Activated CD4-positive, alpha-beta T cell treated with anti-CD3 and anti-CD28 coated beads for 36 hours (primary cell): ENCODE measurements around the gene DDC. TPM values are rescaled to one million over a fixed set of nuclear protein-coding genes. Genes with fewer than 3 reads are reported as not detected.
A peak's percentile ranks its signal among the peaks of the same experiment; 100 is the strongest.
"Not testable (repeated sequence)": the region's sequence is repeated elsewhere in the genome, so short reads cannot be mapped to it uniquely, and the experiment has no call there.

ENCODE experiments used
- ATAC-seq: fragments of 200-7000 bp; cut with Tn5 transposase; one replicate; pipeline ENCODE4 v1.10.0; 2021; ENCODE audit warnings: mild to moderate bottlenecking, moderate library complexity
- CTCF ChIA-PET: fragments of 350-600 bp; sonication (Branson Sonifier 250); formaldehyde crosslinking; loops from one replicate; lab custom pipeline; 2021; ENCODE audit warnings: antibody characterized with exemption; lab: Charles Lee
- POLR2A ChIA-PET: fragments of 350-600 bp; sonication (Branson Sonifier 250); formaldehyde crosslinking; loops from one replicate; lab custom pipeline; 2021; ENCODE audit warnings: antibody characterized with exemption, inconsistent platforms; lab: Charles Lee
- DNase-seq: peaks from one replicate; pipeline ENCODE4 v3.0.0-alpha.2; 2020
- H3K27ac Mint-ChIP-seq: one replicate; pipeline ENCODE4 v1.8.0; 2021; ENCODE audit warnings: mixed read lengths
- H3K27me3 Mint-ChIP-seq: one replicate; pipeline ENCODE4 v1.8.0; 2021; ENCODE audit warnings: mixed read lengths
- H3K36me3 Mint-ChIP-seq: one replicate; pipeline ENCODE4 v1.8.0; 2021; ENCODE audit warnings: low read depth, mixed read lengths
- H3K4me1 Mint-ChIP-seq: one replicate; pipeline ENCODE4 v1.8.0; 2021; ENCODE audit warnings: mixed read lengths
- H3K4me3 Mint-ChIP-seq: one replicate; pipeline ENCODE4 v1.8.0; 2021; ENCODE audit warnings: mild to moderate bottlenecking, moderate library complexity, mixed read lengths
- H3K9me3 Mint-ChIP-seq: one replicate; pipeline ENCODE4 v1.8.0; 2021; ENCODE audit warnings: low read depth, mixed read lengths
- intact Hi-C, 2 experiments: fragments of 100-400 bp; cut with DNase I in 1 of 2; cut with micrococcal nuclease in 1 of 2; formaldehyde crosslinking; loops; one replicate each; pipeline versions ENCODE4 v1.14.2 to v1.15.1; 2022 to 2024; cut with DNase I, micrococcal nuclease
- total RNA-seq, 2 experiments: library from RNA; stranded (reverse); gene quantifications; one replicate each; pipeline ENCODE4 v1.2.3, GENCODE V29; 2021

Gene DDC
- total RNA-seq, 2 experiments from 2014 or later, result 0.28 to 0.53 TPM

GRCh38 chr7:50537417-50537816 is 27.8 kb downstream of the DDC start:
- H3K27ac Mint-ChIP-seq, result no peak overlapping the region
- CTCF ChIA-PET, result interaction anchor here (0.7 kb wide), 1 partner anchor 96 kb away, joined by 3 read pairs; no protein-coding TSS in a partner anchor
- intact Hi-C loops, result no loop called here
- H3K4me1 Mint-ChIP-seq, result peaks cover 10% of the 10 kb centered on the region
- ATAC-seq (no peak), DNase-seq (no peak)
- H3K4me3 Mint-ChIP-seq, result no peak overlapping the region
- H3K36me3 Mint-ChIP-seq, result no peaks in the 10 kb centered on the region
- peaks cover 3% of the 10 kb centered on the region for H3K27me3 Mint-ChIP-seq
- POLR2A ChIA-PET, result no interaction called here
- H3K9me3 Mint-ChIP-seq, result no peaks in the 10 kb centered on the region

GRCh38 chr7:50535291-50535711 is 29.9 kb downstream of the DDC start:
- ChIA-PET CTCF (interaction anchor here (1.2 kb wide), 1 partner anchor 68 kb away, joined by 5 read pairs; no protein-coding TSS in a partner anchor), POLR2A (interaction anchor here (0.9 kb wide), 1 partner anchor 92 kb away, joined by 3 read pairs; no protein-coding TSS in a partner anchor)
- H3K9me3 Mint-ChIP-seq, DNase-seq, intact Hi-C loops, H3K27ac Mint-ChIP-seq, H3K36me3 Mint-ChIP-seq, H3K4me3 Mint-ChIP-seq, ATAC-seq: not testable (repeated sequence)
- Mint-ChIP-seq H3K4me1 (peaks cover 27% of the 10 kb centered on the region), H3K27me3 (peaks cover 12% of the 10 kb centered on the region)

GRCh38 chr7:50534690-50535290 is 30.4 kb downstream of the DDC start:
- ChIA-PET POLR2A (no interaction called here), CTCF (interaction anchor here (0.7 to 1.2 kb wide), 3 partner anchors 30 to 626 kb away, joined by 3 to 5 read pairs (median 4); no protein-coding TSS in a partner anchor)
- Mint-ChIP-seq H3K36me3 (no peaks in the 10 kb centered on the region), H3K9me3 (no peaks in the 10 kb centered on the region), H3K4me1 (peaks cover 27% of the 10 kb centered on the region), H3K27ac (no peak overlapping the region), H3K27me3 (peaks cover 12% of the 10 kb centered on the region), H3K4me3 (no peak overlapping the region)
- ATAC-seq (peak; percentile 70), DNase-seq (peak; percentile 35)
- intact Hi-C loops, result loop anchor here in 1 of 2 experiments (5.0 kb wide), 2 partner anchors 63 to 588 kb away; no protein-coding TSS in a partner anchor

GRCh38 chr7:50533866-50534265 is 31.3 kb downstream of the DDC start:
- ATAC-seq, result no peak
- Mint-ChIP-seq H3K4me3 (no peak overlapping the region), H3K36me3 (no peaks in the 10 kb centered on the region), H3K4me1 (peaks cover 27% of the 10 kb centered on the region), H3K9me3 (no peaks in the 10 kb centered on the region), H3K27me3 (peaks cover 16% of the 10 kb centered on the region), H3K27ac (no peak overlapping the region)
- intact Hi-C loops, result loop anchor here in 1 of 2 experiments (5.0 kb wide), 2 partner anchors 63 to 588 kb away; no protein-coding TSS in a partner anchor
- POLR2A ChIA-PET, result no interaction called here
- DNase-seq, result no peak
- CTCF ChIA-PET, result interaction anchor here (1.0 kb wide), 1 partner anchor 627 kb away, joined by 4 read pairs; no protein-coding TSS in a partner anchor

- no peak for ATAC-seq
- Mint-ChIP-seq H3K27ac (no peak overlapping the region), H3K36me3 (no peaks in the 10 kb centered on the region), H3K4me3 (no peak overlapping the region), H3K27me3 (peaks cover 17% of the 10 kb centered on the region), H3K9me3 (no peaks in the 10 kb centered on the region), H3K4me1 (peaks cover 27% of the 10 kb centered on the region)
- intact Hi-C loops, result loop anchor here (2.0 to 5.0 kb wide), 4 partner anchors 63 to 590 kb away; no protein-coding TSS in a partner anchor
- POLR2A ChIA-PET, result no interaction called here
- CTCF ChIA-PET, result interaction anchor here (0.8 to 1.2 kb wide), 3 partner anchors 13 to 35 kb away, joined by 3 to 5 read pairs (median 5); no protein-coding TSS in a partner anchor
- peak; percentile 26 for DNase-seq
These were observed 33.3 kb downstream of the DDC start for GRCh38 chr7:50531928-50532327.

GRCh38 chr7:50531401-50531911 is 33.7 kb downstream of the DDC start:
- Mint-ChIP-seq H3K27me3 (peaks cover 19% of the 10 kb centered on the region), H3K4me1 (peaks cover 27% of the 10 kb centered on the region), H3K27ac (no peak overlapping the region), H3K36me3 (no peaks in the 10 kb centered on the region), H3K9me3 (no peaks in the 10 kb centered on the region), H3K4me3 (peak overlapping the region; percentile 34)
- ChIA-PET CTCF (interaction anchor here (0.8 to 1.1 kb wide), 4 partner anchors 13 to 102 kb away, joined by 3 to 5 read pairs (median 4); no protein-coding TSS in a partner anchor), POLR2A (no interaction called here)
- DNase-seq (peak; percentile 58), ATAC-seq (peak; percentile 73)
- intact Hi-C loops, result loop anchor here (2.0 to 5.0 kb wide), 4 partner anchors 63 to 591 kb away; no protein-coding TSS in a partner anchor

- H3K36me3 Mint-ChIP-seq, result no peaks in the 10 kb centered on the region
- no peak for DNase-seq
- no peak overlapping the region for H3K27ac Mint-ChIP-seq
- CTCF ChIA-PET, result interaction anchor here (1.0 to 1.1 kb wide), 3 partner anchors 34 to 103 kb away, joined by 3 to 4 read pairs (median 3); no protein-coding TSS in a partner anchor
- no peak overlapping the region for H3K4me3 Mint-ChIP-seq
- intact Hi-C loops, result loop anchor here (2.0 to 5.0 kb wide), 4 partner anchors 64 to 592 kb away; no protein-coding TSS in a partner anchor
- POLR2A ChIA-PET, result no interaction called here
- H3K27me3 Mint-ChIP-seq, result peaks cover 19% of the 10 kb centered on the region
- peak; percentile 57 for ATAC-seq
- H3K4me1 Mint-ChIP-seq, result peaks cover 27% of the 10 kb centered on the region
- H3K9me3 Mint-ChIP-seq, result no peaks in the 10 kb centered on the region
These were observed 34.4 kb downstream of the DDC start for GRCh38 chr7:50530766-50531165.

GRCh38 chr7:50529093-50529862 is 35.9 kb downstream of the DDC start:
- POLR2A ChIA-PET, result no interaction called here
- intact Hi-C loops, result no loop called here
- no peak overlapping the region for H3K4me3 Mint-ChIP-seq
- H3K4me1 Mint-ChIP-seq, result peaks cover 17% of the 10 kb centered on the region
- ATAC-seq (no peak), DNase-seq (no peak)
- H3K36me3 Mint-ChIP-seq, result no peaks in the 10 kb centered on the region
- no peak overlapping the region for H3K27ac Mint-ChIP-seq
- CTCF ChIA-PET, result interaction anchor here (0.8 kb wide), 1 partner anchor 85 kb away, joined by 3 read pairs; no protein-coding TSS in a partner anchor
- H3K9me3 Mint-ChIP-seq, result no peaks in the 10 kb centered on the region
- H3K27me3 Mint-ChIP-seq, result peaks cover 20% of the 10 kb centered on the region

- Mint-ChIP-seq H3K4me1 (peaks cover 17% of the 10 kb centered on the region), H3K27me3 (peaks cover 21% of the 10 kb centered on the region), H3K36me3 (no peaks in the 10 kb centered on the region), H3K9me3 (no peaks in the 10 kb centered on the region), H3K4me3 (no peak overlapping the region), H3K27ac (no peak overlapping the region)
- intact Hi-C loops, result no loop called here
- no peak for DNase-seq
- ATAC-seq, result no peak
- ChIA-PET POLR2A (no interaction called here), CTCF (interaction anchor here (0.8 kb wide), 1 partner anchor 84 kb away, joined by 3 read pairs; no protein-coding TSS in a partner anchor)
These were observed 36.7 kb downstream of the DDC start for GRCh38 chr7:50528266-50529092.

GRCh38 chr7:50519350-50519749 is 45.9 kb downstream of the DDC start:
- CTCF ChIA-PET, result interaction anchor here (1.2 kb wide), 1 partner anchor 41 kb away, joined by 4 read pairs; no protein-coding TSS in a partner anchor
- intact Hi-C loops, ATAC-seq, H3K4me3 Mint-ChIP-seq, DNase-seq, POLR2A ChIA-PET, H3K9me3 Mint-ChIP-seq, H3K27ac Mint-ChIP-seq, H3K36me3 Mint-ChIP-seq, H3K4me1 Mint-ChIP-seq: not testable (repeated sequence)
- peaks cover 40% of the 10 kb centered on the region for H3K27me3 Mint-ChIP-seq
